OCI-LY7 (cell line): Measurements from ENCODE around the gene CD164L2.

Source experiments
- EZH2phosphoT487 ChIP-seq: fragments of 200-600 bp; sonication (generic); IDR thresholded peaks from 2 replicates; pipeline ENCODE4 v1.6.1; 2018; ENCODE audit warnings: low read depth, borderline replicate concordance, mild to moderate bottlenecking, mixed run types, antibody characterized with exemption, low read length, moderate library complexity, mixed read lengths
- TF ChIP-seq, protein P1 (sequence below): fragments of 200-600 bp; sonication (generic); conservative IDR thresholded peaks from 2 replicates; pipeline ENCODE4 v1.5.1; 2014; ENCODE audit warnings: mild to moderate bottlenecking, antibody characterized with exemption, low read length, moderate library complexity, mixed read lengths

DNA sequence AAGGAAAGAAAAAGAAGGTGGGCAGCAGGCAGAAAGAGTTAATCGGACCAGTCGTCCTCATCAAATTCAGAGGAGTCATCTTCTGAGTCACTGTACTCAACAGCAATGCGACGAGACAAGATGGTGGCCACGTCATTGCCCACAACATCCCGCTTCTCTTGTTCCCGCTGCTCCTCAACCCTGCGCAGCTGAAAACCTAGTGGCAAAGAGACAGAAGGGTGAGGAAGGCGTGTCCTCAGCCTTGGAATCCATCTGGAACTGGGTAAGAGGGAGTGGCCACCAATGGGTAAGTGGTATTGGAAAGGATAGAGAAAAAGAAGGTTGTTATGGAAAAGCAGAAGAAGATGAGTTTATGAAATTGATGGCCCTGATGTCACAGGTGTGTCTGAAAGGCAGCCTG lies 25.0 kb upstream of the CD164L2 start:
- TF ChIP-seq, protein P1, sequence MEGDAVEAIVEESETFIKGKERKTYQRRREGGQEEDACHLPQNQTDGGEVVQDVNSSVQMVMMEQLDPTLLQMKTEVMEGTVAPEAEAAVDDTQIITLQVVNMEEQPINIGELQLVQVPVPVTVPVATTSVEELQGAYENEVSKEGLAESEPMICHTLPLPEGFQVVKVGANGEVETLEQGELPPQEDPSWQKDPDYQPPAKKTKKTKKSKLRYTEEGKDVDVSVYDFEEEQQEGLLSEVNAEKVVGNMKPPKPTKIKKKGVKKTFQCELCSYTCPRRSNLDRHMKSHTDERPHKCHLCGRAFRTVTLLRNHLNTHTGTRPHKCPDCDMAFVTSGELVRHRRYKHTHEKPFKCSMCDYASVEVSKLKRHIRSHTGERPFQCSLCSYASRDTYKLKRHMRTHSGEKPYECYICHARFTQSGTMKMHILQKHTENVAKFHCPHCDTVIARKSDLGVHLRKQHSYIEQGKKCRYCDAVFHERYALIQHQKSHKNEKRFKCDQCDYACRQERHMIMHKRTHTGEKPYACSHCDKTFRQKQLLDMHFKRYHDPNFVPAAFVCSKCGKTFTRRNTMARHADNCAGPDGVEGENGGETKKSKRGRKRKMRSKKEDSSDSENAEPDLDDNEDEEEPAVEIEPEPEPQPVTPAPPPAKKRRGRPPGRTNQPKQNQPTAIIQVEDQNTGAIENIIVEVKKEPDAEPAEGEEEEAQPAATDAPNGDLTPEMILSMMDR, result no peak
- no peak for TF ChIP-seq EZH2phosphoT487
